ENCODE data around the gene DHX35.

The DHX35 gene

GRCh38 chr20:39032997-39033396, 70.9 kb downstream of the DHX35 start:
- no peak for DNase-seq

- no peak for DNase-seq
Measured at GRCh38 chr20:39036011-39036410, 73.9 kb downstream of the DHX35 start.

- DNase-seq, result no peak
Measured at GRCh38 chr20:39036851-39037250, 74.7 kb downstream of the DHX35 start.

- no peak for DNase-seq
Measured at GRCh38 chr20:39038047-39038446, 75.9 kb downstream of the DHX35 start.

- no peak for DNase-seq
Measured at GRCh38 chr20:39038495-39038894, 76.4 kb downstream of the DHX35 start.

- no peak for DNase-seq
Measured at GRCh38 chr20:39039261-39039660, 77.1 kb downstream of the DHX35 start.

GRCh38 chr20:39040116-39040515, 78.0 kb downstream of the DHX35 start:
- no peak for DNase-seq

- no peak for DNase-seq
Measured at GRCh38 chr20:39041067-39041466, 78.9 kb downstream of the DHX35 start.

- no peak for DNase-seq
Measured at GRCh38 chr20:39042279-39043150, 80.4 kb downstream of the DHX35 start.

- DNase-seq, result no peak
Measured at GRCh38 chr20:39044501-39044900, 82.4 kb downstream of the DHX35 start.

GRCh38 chr20:39045676-39046075, 83.5 kb downstream of the DHX35 start:
- DNase-seq, result no peak

GRCh38 chr20:39047417-39047985, 85.4 kb downstream of the DHX35 start:
- DNase-seq, result no peak

GRCh38 chr20:39048000-39048696, 86.0 kb downstream of the DHX35 start:
- DNase-seq, result peak; percentile 89

- peak; percentile 61 for DNase-seq
Measured at GRCh38 chr20:39049148-39049547, 87.0 kb downstream of the DHX35 start.

GRCh38 chr20:39049684-39050554, 87.8 kb downstream of the DHX35 start:
- DNase-seq, result peak; percentile 95

- DNase-seq, result no peak
Measured at GRCh38 chr20:39050555-39050902, 88.4 kb downstream of the DHX35 start.

GRCh38 chr20:39052676-39053075, 90.5 kb downstream of the DHX35 start:
- no peak for DNase-seq

- no peak for DNase-seq
Measured at GRCh38 chr20:39057143-39057542, 95.0 kb downstream of the DHX35 start.

- no peak for DNase-seq
Measured at GRCh38 chr20:39057911-39058310, 95.8 kb downstream of the DHX35 start.

GRCh38 chr20:39059036-39059435, 96.9 kb downstream of the DHX35 start:
- no peak for DNase-seq

GRCh38 chr20:39066471-39067242, 104.5 kb downstream of the DHX35 start:
- no peak for DNase-seq

GRCh38 chr20:39067526-39068216, 105.5 kb downstream of the DHX35 start:
- no peak for DNase-seq

Measured in activated CD8-positive, alpha-beta memory T cell treated with anti-CD3 and anti-CD28 coated beads for 24 hours (primary cell).